ENCODE measurements around the gene CYP2C19.
"Not testable (repeated sequence)": the region's sequence is repeated elsewhere in the genome, so short reads cannot be mapped to it uniquely, and the experiment has no call there.

CYP2C19 gene

GRCh38 chr10:94879214-94879613 is 116.7 kb downstream of the CYP2C19 start:
- DNase-seq (ENCODE audit: low spot score): no peak

GRCh38 chr10:94889123-94889522 is 126.6 kb downstream of the CYP2C19 start:
- no peak for DNase-seq (ENCODE audit: low spot score)

DNA sequence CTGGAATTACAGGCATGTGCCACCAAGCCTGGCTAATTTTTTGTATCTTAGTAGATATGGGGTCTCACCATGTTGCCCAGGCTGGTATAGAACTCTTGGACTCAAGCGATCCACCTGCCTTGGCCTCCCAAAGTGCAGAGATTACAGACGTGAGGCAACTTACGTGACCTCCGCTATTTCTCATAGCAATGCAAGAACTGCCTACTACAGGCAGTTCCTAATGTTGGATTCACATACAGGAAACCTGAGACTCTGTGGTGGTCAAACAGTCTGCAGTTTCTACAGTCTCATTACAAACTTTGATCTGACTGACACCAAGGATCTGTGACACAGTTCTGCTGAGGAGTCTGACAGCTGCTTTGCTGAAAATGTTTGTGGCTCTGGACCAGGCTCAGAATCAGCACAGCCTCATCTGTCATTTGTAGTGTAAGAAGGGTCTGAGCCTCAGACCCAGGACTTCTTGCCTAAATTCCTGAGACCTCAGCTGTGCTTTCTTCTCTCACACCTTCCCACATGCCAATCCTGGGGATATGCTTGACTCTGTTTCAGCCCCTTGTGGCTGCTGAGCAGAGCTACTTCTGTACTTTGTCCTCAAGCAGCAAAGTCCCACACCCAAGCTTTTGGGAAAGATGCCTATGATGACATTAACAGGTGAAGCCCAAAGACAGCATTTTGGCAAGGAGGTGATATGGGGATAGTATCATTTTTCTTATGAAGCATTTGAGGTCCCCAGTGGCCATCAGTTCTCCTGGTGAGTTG is 128.0 kb downstream of the CYP2C19 start:
- DNase-seq (ENCODE audit: low spot score): no peak

GRCh38 chr10:94898414-94898813 is 135.9 kb downstream of the CYP2C19 start:
- DNase-seq (ENCODE audit: low spot score): not testable (repeated sequence)

- DNase-seq (ENCODE audit: low spot score): no peak
Observed at GRCh38 chr10:94902080-94902479, 139.6 kb downstream of the CYP2C19 start.

DNA sequence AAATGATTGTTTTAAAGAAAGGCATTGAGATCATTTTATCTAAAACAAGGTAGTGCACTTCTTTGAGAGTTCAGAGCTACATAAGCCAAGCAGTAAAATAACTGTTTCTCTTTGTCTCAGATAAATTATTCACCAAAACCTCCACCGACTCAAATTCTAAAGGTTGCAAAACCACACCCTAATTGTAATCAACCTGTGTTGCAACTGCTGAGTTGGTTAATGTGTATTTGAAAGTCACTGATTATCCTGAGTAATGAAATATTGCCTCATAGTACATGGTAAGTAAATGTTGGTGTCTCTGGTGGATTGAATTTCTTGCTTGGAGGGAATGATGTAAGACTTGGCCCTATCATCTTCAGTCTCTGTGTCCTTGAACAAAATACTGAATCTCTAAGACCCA is 140.1 kb downstream of the CYP2C19 start:
- no peak for DNase-seq (ENCODE audit: low spot score)

All from CD4-positive, alpha-beta T cell treated with Interleukin-2 at 100 ng/mL for 4 hours (primary cell).